Transverse colon (tissue), 4 donors: Measurements from ENCODE around the gene RRBP1. TPM values are rescaled to one million over a fixed set of nuclear protein-coding genes. Genes with fewer than 3 reads are reported as not detected.

ENCODE experiments used
- DNase-seq: peaks from one replicate; pipeline ENCODE4 v3.0.0-alpha.2; 2019
- H3K27ac ChIP-seq, 4 donors: fragments of 200-600 bp; sonication (generic); 2 replicates each; pipeline ENCODE4 v1.5.1; 2016 to 2018; ENCODE audit warnings: inconsistent platforms in 4 of 4
- H3K27me3 ChIP-seq: fragments of 200-600 bp; sonication (generic); 2 replicates; pipeline ENCODE4 v1.5.1; 2017; ENCODE audit warnings: inconsistent platforms
- H3K36me3 ChIP-seq, 4 donors: fragments of 200-600 bp; sonication (generic); 2 replicates each; pipeline ENCODE4 v1.5.1; 2017 to 2019; ENCODE audit warnings: inconsistent platforms in 4 of 4
- H3K4me1 ChIP-seq, 4 donors: fragments of 200-600 bp; sonication (generic); 2 replicates each; pipeline ENCODE4 v1.5.1; 2017 to 2020; ENCODE audit warnings: inconsistent platforms in 4 of 4
- H3K4me3 ChIP-seq, 4 donors: fragments of 200-600 bp; sonication (generic); 1 replicate in 1 of 4; 2 replicates in 3 of 4; pipeline versions ENCODE4 v1.5.1 to v1.6.1; 2017 to 2019; ENCODE audit warnings: inconsistent platforms in 4 of 4
- H3K9me3 ChIP-seq, 2 donors: fragments of 200-600 bp; sonication (generic); 2 replicates each; pipeline ENCODE4 v1.5.1; 2017 to 2019; ENCODE audit warnings: inconsistent platforms in 2 of 2
- EP300 ChIP-seq: sonication (generic); formaldehyde crosslinking; IDR thresholded peaks from one replicate; pipeline ENCODE4 v1.6.1; 2017; ENCODE audit warnings: antibody characterized with exemption, low read depth
- POLR2A ChIP-seq: fragments of 450-650 bp; IDR thresholded peaks from one replicate; pipeline ENCODE4 v1.6.1; 2016; ENCODE audit warnings: antibody characterized with exemption, mild to moderate bottlenecking, moderate library complexity
- POLR2AphosphoS5 ChIP-seq, 3 donors: sonication (generic); formaldehyde crosslinking; IDR thresholded peaks; one replicate each; pipeline ENCODE4 v1.6.1; 2016; ENCODE audit warnings: antibody characterized with exemption in 3 of 3
- WGBS, 2 donors: methylation state at CpG; one replicate each; pipeline ENCODE4 v1.1.5; 2018; ENCODE audit warnings: low coverage in 1 of 2; 5-methylcytosine and 5-hydroxymethylcytosine counted together
- in situ Hi-C, 4 donors: fragments of 200-750 bp; cut with MboI; loops; one replicate each; pipeline versions ENCODE4 v1.15.0 to v1.15.1; 2017; ENCODE audit warnings: low sequenced_read_pairs in 3 of 4, low pct_ligation_motif_present in 1 of 4, low pct_unique_long_range_greater_than_20kb in 1 of 4
- intact Hi-C: fragments of 100-400 bp; cut with DNase I; formaldehyde crosslinking; loops from one replicate; pipeline ENCODE4 v1.15.1; 2023; ENCODE audit warnings: low total_unique reads
- total RNA-seq, 4 donors: library from RNA; depleted of rRNA; stranded (reverse); fragments of >200 nt; gene quantifications; one replicate each; pipeline ENCODE4 v1.1.0, GENCODE V29; 2016
- TF ChIP-seq, protein P1 (sequence below), 5 experiments: fragments of 200-600 bp in 3 of 5; fragments of 450-650 bp in 2 of 5; sonication (generic) in 3 of 5; IDR thresholded peaks; 1 replicate in 2 of 5; 2 replicates in 3 of 5; pipeline ENCODE4 v1.5.1; 2016 to 2017; ENCODE audit warnings: antibody characterized with exemption in 5 of 5, inconsistent platforms in 3 of 5, mild to moderate bottlenecking in 2 of 5, moderate library complexity in 1 of 5

RRBP1 gene
- total RNA-seq, 4 donors from 2014 or later, result 219 to 403 (median 288) TPM

DNA sequence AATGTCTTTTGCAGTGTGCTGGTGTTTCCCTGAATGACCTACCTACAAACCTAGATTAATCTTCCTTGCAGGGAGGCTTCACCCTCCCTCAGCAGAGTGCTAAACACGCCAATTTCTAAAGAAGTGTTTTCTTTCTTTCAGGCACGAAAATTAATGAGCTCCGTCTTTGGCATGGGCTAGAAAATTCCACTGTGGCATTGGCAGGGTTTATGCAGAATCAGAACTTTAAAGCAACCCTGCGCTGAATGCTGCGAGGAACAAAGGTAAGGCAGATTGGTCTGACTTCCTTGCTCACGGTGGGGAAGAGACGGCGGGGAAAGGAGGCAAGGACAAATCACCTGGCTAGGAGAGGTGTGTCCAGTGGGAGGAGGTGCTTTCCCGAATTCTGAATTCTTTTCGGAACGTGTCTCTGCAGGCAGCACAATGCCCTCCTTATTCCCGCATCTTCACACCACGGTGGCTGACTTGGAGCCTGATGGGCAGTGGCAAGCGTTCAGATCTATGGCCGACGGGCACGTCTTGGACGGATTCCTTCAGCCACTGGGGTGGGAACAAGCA, 11.5 kb upstream of the RRBP1 start:
- Histone ChIP-seq H3K27ac (no peak overlapping the region), H3K4me1 (no peaks in the 10 kb centered on the region), H3K27me3 (no peaks in the 10 kb centered on the region), H3K9me3 (no peaks in the 10 kb centered on the region), H3K36me3 (no peaks in the 10 kb centered on the region), H3K4me3 (no peak overlapping the region)
- WGBS, 2 donors, result 87 to 92% methylated on average over 7 to 18 of the region's 18 CpGs
- no peak for DNase-seq
- intact Hi-C loops, result no loop called here
- TF ChIP-seq POLR2AphosphoS5 (IDR thresholded peaks at IDR 0.05), result no peak
- TF ChIP-seq, protein P1, sequence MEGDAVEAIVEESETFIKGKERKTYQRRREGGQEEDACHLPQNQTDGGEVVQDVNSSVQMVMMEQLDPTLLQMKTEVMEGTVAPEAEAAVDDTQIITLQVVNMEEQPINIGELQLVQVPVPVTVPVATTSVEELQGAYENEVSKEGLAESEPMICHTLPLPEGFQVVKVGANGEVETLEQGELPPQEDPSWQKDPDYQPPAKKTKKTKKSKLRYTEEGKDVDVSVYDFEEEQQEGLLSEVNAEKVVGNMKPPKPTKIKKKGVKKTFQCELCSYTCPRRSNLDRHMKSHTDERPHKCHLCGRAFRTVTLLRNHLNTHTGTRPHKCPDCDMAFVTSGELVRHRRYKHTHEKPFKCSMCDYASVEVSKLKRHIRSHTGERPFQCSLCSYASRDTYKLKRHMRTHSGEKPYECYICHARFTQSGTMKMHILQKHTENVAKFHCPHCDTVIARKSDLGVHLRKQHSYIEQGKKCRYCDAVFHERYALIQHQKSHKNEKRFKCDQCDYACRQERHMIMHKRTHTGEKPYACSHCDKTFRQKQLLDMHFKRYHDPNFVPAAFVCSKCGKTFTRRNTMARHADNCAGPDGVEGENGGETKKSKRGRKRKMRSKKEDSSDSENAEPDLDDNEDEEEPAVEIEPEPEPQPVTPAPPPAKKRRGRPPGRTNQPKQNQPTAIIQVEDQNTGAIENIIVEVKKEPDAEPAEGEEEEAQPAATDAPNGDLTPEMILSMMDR (IDR thresholded peaks at IDR 0.05), result no peak
- no peak for TF ChIP-seq EP300
- no peak for TF ChIP-seq POLR2A
- in situ Hi-C loops, result loop anchor here in 1 of 4 donors (25.0 kb wide), 1 partner anchor 194 kb away; no protein-coding TSS in a partner anchor

DNA sequence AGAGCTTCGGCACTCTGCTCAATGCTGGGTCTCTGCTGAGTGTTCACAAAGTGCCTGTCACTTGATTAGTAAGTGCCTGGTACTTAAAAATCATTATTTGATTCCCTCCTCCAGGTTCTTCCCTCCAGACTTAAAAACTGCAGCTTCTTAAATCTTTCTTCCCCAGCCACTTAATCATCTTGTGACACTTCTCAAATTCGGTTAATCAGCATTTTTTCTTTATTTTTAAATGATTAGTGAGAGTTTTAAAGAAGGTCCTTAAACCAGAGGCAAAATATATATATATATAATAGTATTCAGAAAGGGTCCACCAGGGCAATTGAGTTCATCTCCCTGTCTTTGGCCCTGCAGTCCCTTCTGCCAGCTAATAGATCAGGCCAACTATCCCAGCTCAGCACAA, 9.7 kb upstream of the RRBP1 start:
- H3K4me1 ChIP-seq, result no peaks in the 10 kb centered on the region
- in situ Hi-C loops, result loop anchor here in 1 of 4 donors (25.0 kb wide), 1 partner anchor 196 kb away; no protein-coding TSS in a partner anchor
- no peak for DNase-seq

DNA sequence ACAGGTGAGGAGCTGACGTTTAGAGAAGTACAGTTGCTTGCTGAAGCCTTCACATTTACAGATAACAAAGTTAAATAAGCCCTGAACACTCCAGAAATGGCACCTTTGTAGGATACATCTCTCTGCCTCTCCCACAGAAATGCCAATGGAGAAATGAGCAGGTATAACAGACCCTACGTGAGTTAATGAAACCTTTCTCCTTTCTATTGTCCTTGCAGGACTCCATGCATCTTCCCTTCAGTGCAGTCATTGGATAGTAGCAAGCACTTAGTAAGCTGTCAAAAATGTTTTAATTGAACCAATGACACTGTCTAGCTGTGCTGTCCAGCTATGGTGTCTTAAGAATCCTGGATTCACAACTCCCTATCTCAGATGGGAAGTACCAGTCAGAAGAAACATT, 8.1 kb upstream of the RRBP1 start:
- Histone ChIP-seq H3K27ac (no peak overlapping the region), H3K4me1 (no peaks in the 10 kb centered on the region), H3K9me3 (no peaks in the 10 kb centered on the region), H3K36me3 (no peaks in the 10 kb centered on the region), H3K27me3 (no peaks in the 10 kb centered on the region), H3K4me3 (no peak overlapping the region)
- in situ Hi-C loops (loop anchor here in 1 of 4 donors (25.0 kb wide), 1 partner anchor 197 kb away; no protein-coding TSS in a partner anchor), intact Hi-C loops (no loop called here)
- no peak for DNase-seq
- WGBS, 2 donors, result 53 to 80% methylated on average over 2 of the region's 2 CpGs
- no peak for TF ChIP-seq POLR2A
- no peak for TF ChIP-seq POLR2AphosphoS5 (IDR thresholded peaks at IDR 0.05)
- TF ChIP-seq, protein P1 (IDR thresholded peaks at IDR 0.05), result no peak
- TF ChIP-seq EP300, result no peak

More for the DNA sequence above, 9.7 kb upstream of the RRBP1 start:
- Histone ChIP-seq H3K27ac (no peak overlapping the region), H3K9me3 (no peaks in the 10 kb centered on the region), H3K27me3 (no peaks in the 10 kb centered on the region), H3K36me3 (no peaks in the 10 kb centered on the region), H3K4me3 (no peak overlapping the region)
- intact Hi-C loops, result no loop called here
- 73 to 80% methylated on average over 2 of the region's 2 CpGs for WGBS, 2 donors
- TF ChIP-seq POLR2A (no peak), EP300 (no peak), POLR2AphosphoS5 (IDR thresholded peaks at IDR 0.05) (no peak)
- TF ChIP-seq, protein P1 (IDR thresholded peaks at IDR 0.05), result no peak

DNA sequence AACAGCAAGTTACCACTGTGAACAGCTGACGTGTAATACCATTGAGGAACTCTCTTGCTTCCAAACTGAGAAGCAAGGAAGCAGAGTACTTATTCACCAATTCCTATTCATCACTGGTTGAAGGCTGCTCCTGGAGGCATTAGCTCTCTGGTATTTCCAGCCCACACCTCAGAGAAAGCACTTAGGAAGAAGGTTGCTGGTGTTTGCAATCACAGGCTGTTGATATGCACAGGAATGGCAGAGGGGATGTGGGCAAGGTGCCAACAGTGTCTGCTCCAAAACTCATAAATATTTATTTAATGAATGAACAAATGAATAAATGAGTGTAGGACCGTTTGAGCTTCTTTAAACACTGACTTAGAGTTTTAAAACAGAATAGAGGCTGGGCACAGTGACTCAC, 6.9 kb upstream of the RRBP1 start:
- DNase-seq, result no peak
- H3K27ac ChIP-seq, result no peak overlapping the region
- in situ Hi-C loops, result loop anchor here in 2 of 4 donors (10.0 to 25.0 kb wide), 2 partner anchors 198 to 216 kb away; no protein-coding TSS in a partner anchor
- H3K9me3 ChIP-seq, result no peaks in the 10 kb centered on the region
- no peak overlapping the region for H3K4me3 ChIP-seq
- intact Hi-C loops, result no loop called here
- no peaks in the 10 kb centered on the region for H3K27me3 ChIP-seq
- no peaks in the 10 kb centered on the region for H3K36me3 ChIP-seq
- WGBS, 2 donors, result 25 to 37% methylated on average over 1 to 2 of the region's 2 CpGs
- TF ChIP-seq, protein P1 (IDR thresholded peaks at IDR 0.05), result no peak
- TF ChIP-seq POLR2A, result no peak
- TF ChIP-seq POLR2AphosphoS5 (IDR thresholded peaks at IDR 0.05), result no peak
- peaks cover 0 to 11% (median 8%) of the 10 kb centered on the region in 4 donors for H3K4me1 ChIP-seq
